Mucosa of rectum (tissue), 2 donors: ENCODE data around the gene FUS.
"Not testable (repeated sequence)": the region's sequence is repeated elsewhere in the genome, so short reads cannot be mapped to it uniquely, and the experiment has no call there.

Source experiments
- H3K27ac ChIP-seq, 2 donors: one replicate each; pipeline ENCODE4 v1.7.0; 2013; ENCODE audit warnings: inconsistent platforms in 2 of 2, low read depth in 2 of 2, low read length in 2 of 2
- H3K27me3 ChIP-seq, 2 donors: one replicate each; pipeline ENCODE4 v1.7.0; 2013; ENCODE audit warnings: low read length in 2 of 2; ENCODE audit not compliant: control insufficient read depth in 2 of 2, insufficient read depth in 2 of 2
- H3K36me3 ChIP-seq, 2 donors: one replicate each; pipeline ENCODE4 v1.7.0; 2013; ENCODE audit warnings: low read length in 2 of 2; ENCODE audit not compliant: control insufficient read depth in 2 of 2, insufficient read depth in 2 of 2
- H3K4me1 ChIP-seq, 2 donors: one replicate each; pipeline ENCODE4 v1.7.0; 2013; ENCODE audit warnings: low read length in 2 of 2, mild to moderate bottlenecking in 1 of 2; ENCODE audit not compliant: control insufficient read depth in 2 of 2, insufficient read depth in 2 of 2
- H3K4me3 ChIP-seq, 2 donors: one replicate each; pipeline ENCODE4 v1.7.0; 2013; ENCODE audit warnings: low read length in 2 of 2
- H3K9ac ChIP-seq, 2 donors: one replicate each; pipeline ENCODE4 v1.7.0; 2013; ENCODE audit warnings: low read length in 2 of 2, low read depth in 1 of 2, mild to moderate bottlenecking in 1 of 2
- H3K9me3 ChIP-seq, 2 donors: one replicate each; pipeline ENCODE4 v1.7.0; 2013; ENCODE audit warnings: low read length in 2 of 2; ENCODE audit not compliant: control insufficient read depth in 2 of 2
- donor health status: healthy.
- donor health status: Normal muscosa, but diverticular disease.

The FUS gene

GRCh38 chr16:31143694-31144148 is 36.2 kb upstream of the FUS start:
- peaks cover 0 to 3% of the 10 kb centered on the region in 2 donors for H3K27me3 ChIP-seq
- H3K9ac ChIP-seq, result no peak overlapping the region
- peaks cover 27 to 33% of the 10 kb centered on the region in 2 donors for H3K4me1 ChIP-seq
- H3K4me3 ChIP-seq, result no peak overlapping the region
- H3K27ac ChIP-seq, result no peak overlapping the region
- H3K9me3 ChIP-seq, result no peaks in the 10 kb centered on the region
- no peaks in the 10 kb centered on the region for H3K36me3 ChIP-seq

- not testable (repeated sequence) for H3K9ac ChIP-seq, H3K27ac ChIP-seq, H3K27me3 ChIP-seq, H3K4me3 ChIP-seq, H3K36me3 ChIP-seq, H3K9me3 ChIP-seq
- H3K4me1 ChIP-seq, result peaks cover 20 to 29% of the 10 kb centered on the region in 2 donors
These were observed 35.5 kb upstream of the FUS start for GRCh38 chr16:31144418-31144817.

- no peak overlapping the region for H3K9ac ChIP-seq
- peaks cover 15 to 23% of the 10 kb centered on the region in 2 donors for H3K4me1 ChIP-seq
- no peak overlapping the region for H3K27ac ChIP-seq
- peaks cover 0 to 3% of the 10 kb centered on the region in 2 donors for H3K27me3 ChIP-seq
- H3K36me3 ChIP-seq, result no peaks in the 10 kb centered on the region
- no peaks in the 10 kb centered on the region for H3K9me3 ChIP-seq
- H3K4me3 ChIP-seq, result no peak overlapping the region
These were observed 34.4 kb upstream of the FUS start for GRCh38 chr16:31145398-31145990.

- Histone ChIP-seq H3K36me3 (no peaks in the 10 kb centered on the region), H3K9ac (no peak overlapping the region), H3K4me1 (peaks cover 6 to 11% of the 10 kb centered on the region in 2 donors), H3K9me3 (no peaks in the 10 kb centered on the region), H3K4me3 (peak overlapping the region in 1 of 2 donors; percentile 4), H3K27me3 (peaks cover 0 to 3% of the 10 kb centered on the region in 2 donors), H3K27ac (no peak overlapping the region)
These were observed 32.4 kb upstream of the FUS start for GRCh38 chr16:31147574-31147973.

- no peaks in the 10 kb centered on the region for H3K36me3 ChIP-seq
- H3K27ac ChIP-seq, result peak overlapping the region in 1 of 2 donors; percentile 33
- H3K4me3 ChIP-seq, result peak overlapping the region; percentile 4 to 32
- H3K4me1 ChIP-seq, result peaks cover 0 to 7% of the 10 kb centered on the region in 2 donors
- H3K9me3 ChIP-seq, result no peaks in the 10 kb centered on the region
- peaks cover 0 to 3% of the 10 kb centered on the region in 2 donors for H3K27me3 ChIP-seq
- peak overlapping the region in 1 of 2 donors; percentile 40 for H3K9ac ChIP-seq
These were observed 31.6 kb upstream of the FUS start for GRCh38 chr16:31148281-31148728.

- H3K27me3 ChIP-seq, result peaks cover 0 to 3% of the 10 kb centered on the region in 2 donors
- H3K36me3 ChIP-seq, result no peaks in the 10 kb centered on the region
- no peak overlapping the region for H3K27ac ChIP-seq
These were observed 31.0 kb upstream of the FUS start for GRCh38 chr16:31148896-31149295.

GRCh38 chr16:31149332-31149731 is 30.6 kb upstream of the FUS start:
- H3K4me3 ChIP-seq, result peak overlapping the region in 1 of 2 donors; percentile 3

More at GRCh38 chr16:31148896-31149295, 31.0 kb upstream of the FUS start:
- Histone ChIP-seq H3K4me3 (no peak overlapping the region), H3K9me3 (no peaks in the 10 kb centered on the region), H3K4me1 (peaks cover 0 to 7% of the 10 kb centered on the region in 2 donors), H3K9ac (no peak overlapping the region)

GRCh38 chr16:31149894-31150890 is 29.7 kb upstream of the FUS start, which contains the start of gene PRSS36:
Gene PRSS36, minus strand, starts transcription at chr16:31150066. Its CDS starts 31 bp downstream, at chr16:31150035.
- no peak within 1 kb of the TSS for H3K9ac ChIP-seq
- H3K27ac ChIP-seq, result peak within 1 kb of the TSS; percentile 3 to 39
- no peaks in the 10 kb centered on the region for H3K9me3 ChIP-seq
- H3K36me3 ChIP-seq, result no peaks in the 10 kb centered on the region
- peaks cover 0 to 7% of the 10 kb centered on the region in 2 donors for H3K4me1 ChIP-seq
- peaks cover 0 to 3% of the 10 kb centered on the region in 2 donors for H3K27me3 ChIP-seq
- peak within 1 kb of the TSS in 1 of 2 donors; percentile 3 for H3K4me3 ChIP-seq

More at GRCh38 chr16:31149332-31149731, 30.6 kb upstream of the FUS start:
- no peaks in the 10 kb centered on the region for H3K36me3 ChIP-seq
- peaks cover 0 to 7% of the 10 kb centered on the region in 2 donors for H3K4me1 ChIP-seq
- no peak overlapping the region for H3K9ac ChIP-seq
- peak overlapping the region in 1 of 2 donors; percentile 3 for H3K27ac ChIP-seq
- H3K27me3 ChIP-seq, result peaks cover 0 to 3% of the 10 kb centered on the region in 2 donors
- H3K9me3 ChIP-seq, result no peaks in the 10 kb centered on the region

GRCh38 chr16:31150976-31151375 is 29.0 kb upstream of the FUS start:
- not testable (repeated sequence) for H3K36me3 ChIP-seq, H3K27me3 ChIP-seq, H3K9ac ChIP-seq, H3K4me3 ChIP-seq, H3K4me1 ChIP-seq, H3K27ac ChIP-seq, H3K9me3 ChIP-seq

GRCh38 chr16:31157136-31157535 is 22.8 kb upstream of the FUS start:
- Histone ChIP-seq H3K4me3 (no peak overlapping the region), H3K27ac (no peak overlapping the region), H3K9me3 (no peaks in the 10 kb centered on the region), H3K27me3 (no peaks in the 10 kb centered on the region), H3K9ac (no peak overlapping the region), H3K36me3 (no peaks in the 10 kb centered on the region), H3K4me1 (no peaks in the 10 kb centered on the region)
